ENCODE measurements around the gene CCL27.

Gene CCL27

DNA sequence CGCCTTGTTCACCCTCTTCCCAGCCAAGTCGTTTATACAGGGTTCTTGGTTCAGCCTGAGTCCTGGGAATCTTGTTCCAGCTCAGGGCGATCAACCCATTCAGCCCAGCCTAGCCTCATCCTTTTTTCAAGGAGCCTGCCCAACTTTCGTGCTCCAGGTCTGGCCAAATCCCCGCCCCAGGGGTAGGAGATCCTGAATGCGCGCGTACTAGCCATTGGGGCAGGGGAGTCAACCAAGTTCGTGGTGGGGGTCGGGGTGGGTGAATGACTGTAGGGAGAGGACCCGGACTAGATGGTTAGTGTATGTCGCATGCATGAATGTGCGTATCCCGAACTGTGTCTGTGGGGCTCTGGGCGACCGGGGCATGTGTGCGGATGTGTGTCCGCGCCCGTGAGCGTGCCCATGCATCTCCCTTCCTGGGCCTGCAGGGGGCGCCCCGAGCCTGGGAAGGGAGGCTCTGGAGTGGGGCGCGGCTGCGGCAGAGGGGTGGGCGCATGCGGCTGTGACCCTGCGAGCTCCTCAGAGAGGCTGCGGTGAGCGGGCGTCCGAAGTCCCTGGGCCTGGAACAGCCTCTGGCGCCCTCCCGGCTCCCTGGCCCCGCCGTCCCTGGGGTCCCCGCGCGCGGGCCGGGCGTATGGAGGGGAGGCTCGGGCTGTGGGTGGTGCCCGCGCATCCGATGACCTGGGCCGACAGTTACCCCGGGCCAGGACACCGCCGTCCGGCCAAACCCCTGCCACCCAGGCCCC, 38.7 kb upstream of the CCL27 start:
- TF ChIP-seq CTCF (conservative IDR thresholded peaks at IDR 0.05; ENCODE audit: low read depth, low read length) = peak; percentile 77
- peak; percentile 58 for DNase-seq (ENCODE audit: low read depth)

GRCh38 chr9:34694811-34695210, 32.4 kb upstream of the CCL27 start:
- TF ChIP-seq CTCF (conservative IDR thresholded peaks at IDR 0.05; ENCODE audit: low read depth, low read length) = no peak
- no peak overlapping the region for H3K4me3 ChIP-seq (ENCODE audit: low read depth, low read length)
- DNase-seq (ENCODE audit: low read depth) = no peak

More for the DNA sequence above, 38.7 kb upstream of the CCL27 start:
- H3K4me3 ChIP-seq (ENCODE audit: low read depth, low read length) = peak overlapping the region; percentile 66

DNA sequence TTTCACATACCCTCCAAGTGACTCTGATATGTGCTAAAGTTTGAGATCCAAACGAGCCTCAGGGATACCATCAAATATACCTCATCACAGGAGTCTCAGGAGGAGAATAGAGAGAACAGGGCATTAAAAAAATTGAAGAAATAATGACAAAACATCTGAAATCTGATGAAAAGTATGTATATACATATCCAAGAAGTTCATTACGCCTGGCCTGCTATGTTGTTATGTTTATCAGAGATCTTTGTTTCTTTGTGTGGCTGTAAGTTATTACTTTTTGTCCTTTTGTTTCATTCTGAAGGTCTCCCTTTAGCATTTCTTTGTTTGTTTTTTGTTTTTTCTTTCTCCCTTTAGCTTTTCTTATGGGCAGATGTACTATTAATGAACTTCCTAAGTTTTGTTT, 31.1 kb upstream of the CCL27 start:
- no peak for TF ChIP-seq CTCF (conservative IDR thresholded peaks at IDR 0.05; ENCODE audit: low read depth, low read length)
- DNase-seq (ENCODE audit: low read depth) = no peak
- no peak overlapping the region for H3K4me3 ChIP-seq (ENCODE audit: low read depth, low read length)

DNA sequence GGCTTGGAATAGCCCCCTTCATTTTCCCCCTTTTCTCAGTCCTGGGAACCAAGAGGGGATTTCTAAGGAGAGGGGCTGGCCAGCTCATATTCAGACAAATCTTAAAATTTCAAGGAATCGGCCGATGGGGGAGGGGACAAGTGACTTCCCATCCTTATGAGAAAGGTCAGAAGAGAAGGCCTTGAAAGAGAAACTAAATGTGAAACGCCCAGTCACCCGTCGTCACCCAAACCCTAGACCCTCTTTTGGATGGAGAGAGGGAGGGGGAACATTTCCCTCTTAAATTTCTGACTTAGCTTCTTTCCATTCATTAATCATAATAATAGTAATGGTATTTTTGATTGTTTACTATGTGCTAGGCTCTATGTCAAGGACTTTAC, 29.5 kb upstream of the CCL27 start:
- DNase-seq (ENCODE audit: low read depth) = no peak
- no peak overlapping the region for H3K4me3 ChIP-seq (ENCODE audit: low read depth, low read length)
- no peak for TF ChIP-seq CTCF (conservative IDR thresholded peaks at IDR 0.05; ENCODE audit: low read depth, low read length)

GRCh38 chr9:34690983-34691935, 28.8 kb upstream of the CCL27 start, which contains the start of gene CCL19:
Gene CCL19 (minus strand): TSS chr9:34691276. CDS start chr9:34691139, 137 bp downstream.
- TF ChIP-seq CTCF (conservative IDR thresholded peaks at IDR 0.05; ENCODE audit: low read depth, low read length) = no peak
- no peak for DNase-seq (ENCODE audit: low read depth)
- no peak within 1 kb of the TSS for H3K4me3 ChIP-seq (ENCODE audit: low read depth, low read length)

DNA sequence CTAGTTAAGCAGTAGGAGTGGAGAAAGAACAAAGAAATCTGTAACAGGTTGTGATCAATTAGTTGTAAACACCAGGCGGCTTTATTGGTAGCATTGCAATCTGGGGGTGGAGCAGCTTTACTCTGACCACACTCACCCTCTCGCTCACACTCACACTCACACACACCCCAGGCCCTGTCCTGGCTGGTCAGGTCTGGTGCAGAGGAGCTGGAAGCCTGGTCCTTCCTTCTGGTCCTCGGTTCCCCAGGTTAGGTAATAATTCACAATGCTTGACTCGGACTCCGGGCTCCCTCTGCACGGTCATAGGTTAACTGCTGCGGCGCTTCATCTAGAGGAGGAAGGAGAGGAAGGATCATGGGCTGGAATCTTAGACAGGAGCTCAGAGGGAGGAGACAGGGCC, 27.1 kb upstream of the CCL27 start:
- DNase-seq (ENCODE audit: low read depth) = no peak
- no peak overlapping the region for H3K4me3 ChIP-seq (ENCODE audit: low read depth, low read length)
- TF ChIP-seq CTCF (conservative IDR thresholded peaks at IDR 0.05; ENCODE audit: low read depth, low read length) = no peak

All from choroid plexus epithelial cell (primary cell).